Measurements from ENCODE around the gene TSPAN16. TPM values are rescaled to one million over a fixed set of nuclear protein-coding genes. Genes with fewer than 3 reads are reported as not detected.

The TSPAN16 gene
- total and polyA plus RNA-seq, 2 of the 13 experiments (the other 11 are each of a cell fraction or from before 2014, with no cell fraction given): not detected

DNA sequence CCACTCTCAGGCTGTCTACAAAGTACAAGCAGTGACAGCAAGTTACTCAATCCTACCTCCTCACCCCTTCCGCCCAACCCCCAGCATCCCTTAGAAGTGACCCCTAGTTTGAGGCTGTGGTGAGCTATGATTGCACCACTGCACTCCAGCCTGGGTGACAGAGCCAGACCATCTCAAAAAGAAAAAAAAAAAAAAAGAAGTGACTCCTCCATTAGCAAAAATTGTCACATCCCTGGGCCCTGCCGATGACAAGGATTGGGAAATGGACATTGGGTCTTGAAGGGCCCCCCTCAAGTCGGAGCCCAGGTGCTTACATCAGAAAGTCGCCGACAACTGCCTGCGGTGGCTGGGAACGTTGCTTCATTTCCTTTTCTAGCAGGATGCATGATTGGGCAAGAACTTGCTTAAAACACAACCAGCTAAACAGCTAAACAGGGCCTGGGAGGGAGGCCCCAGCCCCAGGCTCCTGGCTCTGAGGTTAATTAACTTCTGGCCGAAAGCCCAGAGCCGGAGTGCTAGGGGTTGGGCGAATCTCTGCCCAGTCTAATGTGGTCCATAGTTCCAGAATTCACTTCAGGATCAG is 28.2 kb downstream of the TSPAN16 start (continued):
- TF ChIP-seq ZBTB7B (CRISPR knock-in tag; IDR thresholded peaks at IDR 0.05) (no peak), ESRRA (CRISPR knock-in tag; IDR thresholded peaks at IDR 0.05; ENCODE audit: low read depth) (no peak), ELF3 (CRISPR knock-in tag; IDR thresholded peaks at IDR 0.05) (peak; percentile 73), KAT2B (IDR thresholded peaks at IDR 0.05; ENCODE audit: borderline replicate concordance, low read depth, low read length) (no peak), MBD4 (IDR thresholded peaks at IDR 0.05; ENCODE audit: borderline replicate concordance, low read length) (no peak), ARNTL (CRISPR knock-in tag; IDR thresholded peaks at IDR 0.05) (no peak), GFI1 (CRISPR knock-in tag; IDR thresholded peaks at IDR 0.05; ENCODE audit: borderline replicate concordance) (0 out of 2 replicates have a peak, but pooled peaks have one; percentile 17), TGIF2 (CRISPR knock-in tag; IDR thresholded peaks at IDR 0.05) (peak; percentile 63; the same call in 1 of the 2 replicates), ZNF558 (CRISPR knock-in tag; IDR thresholded peaks at IDR 0.05; ENCODE audit: borderline replicate concordance) (no peak), PHF5A (CRISPR knock-in tag; IDR thresholded peaks at IDR 0.05; ENCODE audit: low read depth, unreplicated experiment) (no peak), ZMAT3 (CRISPR knock-in tag; conservative IDR thresholded peaks at IDR 0.05) (no peak), ZNF605 (CRISPR knock-in tag; IDR thresholded peaks at IDR 0.05) (no peak), SYNCRIP (IDR thresholded peaks at IDR 0.05; ENCODE audit: insufficient read depth, low read depth, low read length) (no peak), ZNF326 (CRISPR knock-in tag; IDR thresholded peaks at IDR 0.05; ENCODE audit: borderline replicate concordance) (no peak), ZNF780A (CRISPR knock-in tag; IDR thresholded peaks at IDR 0.05) (no peak)
- TF ChIP-seq, protein P1, sequence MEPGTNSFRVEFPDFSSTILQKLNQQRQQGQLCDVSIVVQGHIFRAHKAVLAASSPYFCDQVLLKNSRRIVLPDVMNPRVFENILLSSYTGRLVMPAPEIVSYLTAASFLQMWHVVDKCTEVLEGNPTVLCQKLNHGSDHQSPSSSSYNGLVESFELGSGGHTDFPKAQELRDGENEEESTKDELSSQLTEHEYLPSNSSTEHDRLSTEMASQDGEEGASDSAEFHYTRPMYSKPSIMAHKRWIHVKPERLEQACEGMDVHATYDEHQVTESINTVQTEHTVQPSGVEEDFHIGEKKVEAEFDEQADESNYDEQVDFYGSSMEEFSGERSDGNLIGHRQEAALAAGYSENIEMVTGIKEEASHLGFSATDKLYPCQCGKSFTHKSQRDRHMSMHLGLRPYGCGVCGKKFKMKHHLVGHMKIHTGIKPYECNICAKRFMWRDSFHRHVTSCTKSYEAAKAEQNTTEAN (CRISPR knock-in tag; conservative IDR thresholded peaks at IDR 0.05): 0 out of 2 replicates have a peak, but pooled peaks have one; percentile 48
- TF ChIP-seq, protein P2, sequence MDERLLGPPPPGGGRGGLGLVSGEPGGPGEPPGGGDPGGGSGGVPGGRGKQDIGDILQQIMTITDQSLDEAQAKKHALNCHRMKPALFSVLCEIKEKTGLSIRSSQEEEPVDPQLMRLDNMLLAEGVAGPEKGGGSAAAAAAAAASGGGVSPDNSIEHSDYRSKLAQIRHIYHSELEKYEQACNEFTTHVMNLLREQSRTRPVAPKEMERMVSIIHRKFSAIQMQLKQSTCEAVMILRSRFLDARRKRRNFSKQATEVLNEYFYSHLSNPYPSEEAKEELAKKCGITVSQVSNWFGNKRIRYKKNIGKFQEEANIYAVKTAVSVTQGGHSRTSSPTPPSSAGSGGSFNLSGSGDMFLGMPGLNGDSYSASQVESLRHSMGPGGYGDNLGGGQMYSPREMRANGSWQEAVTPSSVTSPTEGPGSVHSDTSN (CRISPR knock-in tag; IDR thresholded peaks at IDR 0.05): no peak
- TF ChIP-seq, protein P3, sequence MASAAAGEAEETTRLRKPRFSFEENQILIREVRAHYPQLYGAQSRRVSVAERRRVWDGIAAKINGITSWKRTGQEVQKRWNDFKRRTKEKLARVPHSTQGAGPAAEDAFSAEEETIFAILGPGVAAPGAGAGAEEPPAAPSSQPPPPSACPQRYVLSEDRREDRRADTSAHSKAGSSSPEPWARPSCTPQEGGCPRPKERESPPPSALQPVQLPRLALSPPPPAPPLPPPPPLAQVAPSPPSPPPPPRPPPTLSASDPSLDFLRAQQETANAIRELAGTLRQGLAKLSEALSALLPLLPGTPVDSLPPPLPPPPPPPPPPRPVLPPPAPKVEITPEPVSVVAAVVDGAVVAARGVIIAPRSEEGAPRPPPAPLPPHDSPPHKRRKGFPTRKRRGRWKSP (CRISPR knock-in tag; IDR thresholded peaks at IDR 0.05): 0 out of 2 replicates have a peak, but pooled peaks have one; percentile 28
- TF ChIP-seq, protein P4, sequence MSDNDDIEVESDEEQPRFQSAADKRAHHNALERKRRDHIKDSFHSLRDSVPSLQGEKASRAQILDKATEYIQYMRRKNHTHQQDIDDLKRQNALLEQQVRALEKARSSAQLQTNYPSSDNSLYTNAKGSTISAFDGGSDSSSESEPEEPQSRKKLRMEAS (IDR thresholded peaks at IDR 0.05): no peak
- TF ChIP-seq, protein P5, sequence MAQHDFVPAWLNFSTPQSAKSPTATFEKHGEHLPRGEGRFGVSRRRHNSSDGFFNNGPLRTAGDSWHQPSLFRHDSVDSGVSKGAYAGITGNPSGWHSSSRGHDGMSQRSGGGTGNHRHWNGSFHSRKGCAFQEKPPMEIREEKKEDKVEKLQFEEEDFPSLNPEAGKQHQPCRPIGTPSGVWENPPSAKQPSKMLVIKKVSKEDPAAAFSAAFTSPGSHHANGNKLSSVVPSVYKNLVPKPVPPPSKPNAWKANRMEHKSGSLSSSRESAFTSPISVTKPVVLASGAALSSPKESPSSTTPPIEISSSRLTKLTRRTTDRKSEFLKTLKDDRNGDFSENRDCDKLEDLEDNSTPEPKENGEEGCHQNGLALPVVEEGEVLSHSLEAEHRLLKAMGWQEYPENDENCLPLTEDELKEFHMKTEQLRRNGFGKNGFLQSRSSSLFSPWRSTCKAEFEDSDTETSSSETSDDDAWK (CRISPR knock-in tag; IDR thresholded peaks at IDR 0.05): no peak
- TF ChIP-seq, protein P6, sequence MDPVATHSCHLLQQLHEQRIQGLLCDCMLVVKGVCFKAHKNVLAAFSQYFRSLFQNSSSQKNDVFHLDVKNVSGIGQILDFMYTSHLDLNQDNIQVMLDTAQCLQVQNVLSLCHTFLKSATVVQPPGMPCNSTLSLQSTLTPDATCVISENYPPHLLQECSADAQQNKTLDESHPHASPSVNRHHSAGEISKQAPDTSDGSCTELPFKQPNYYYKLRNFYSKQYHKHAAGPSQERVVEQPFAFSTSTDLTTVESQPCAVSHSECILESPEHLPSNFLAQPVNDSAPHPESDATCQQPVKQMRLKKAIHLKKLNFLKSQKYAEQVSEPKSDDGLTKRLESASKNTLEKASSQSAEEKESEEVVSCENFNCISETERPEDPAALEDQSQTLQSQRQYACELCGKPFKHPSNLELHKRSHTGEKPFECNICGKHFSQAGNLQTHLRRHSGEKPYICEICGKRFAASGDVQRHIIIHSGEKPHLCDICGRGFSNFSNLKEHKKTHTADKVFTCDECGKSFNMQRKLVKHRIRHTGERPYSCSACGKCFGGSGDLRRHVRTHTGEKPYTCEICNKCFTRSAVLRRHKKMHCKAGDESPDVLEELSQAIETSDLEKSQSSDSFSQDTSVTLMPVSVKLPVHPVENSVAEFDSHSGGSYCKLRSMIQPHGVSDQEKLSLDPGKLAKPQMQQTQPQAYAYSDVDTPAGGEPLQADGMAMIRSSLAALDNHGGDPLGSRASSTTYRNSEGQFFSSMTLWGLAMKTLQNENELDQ (CRISPR knock-in tag; IDR thresholded peaks at IDR 0.05; ENCODE audit: borderline replicate concordance): no peak
- TF ChIP-seq, protein P7, sequence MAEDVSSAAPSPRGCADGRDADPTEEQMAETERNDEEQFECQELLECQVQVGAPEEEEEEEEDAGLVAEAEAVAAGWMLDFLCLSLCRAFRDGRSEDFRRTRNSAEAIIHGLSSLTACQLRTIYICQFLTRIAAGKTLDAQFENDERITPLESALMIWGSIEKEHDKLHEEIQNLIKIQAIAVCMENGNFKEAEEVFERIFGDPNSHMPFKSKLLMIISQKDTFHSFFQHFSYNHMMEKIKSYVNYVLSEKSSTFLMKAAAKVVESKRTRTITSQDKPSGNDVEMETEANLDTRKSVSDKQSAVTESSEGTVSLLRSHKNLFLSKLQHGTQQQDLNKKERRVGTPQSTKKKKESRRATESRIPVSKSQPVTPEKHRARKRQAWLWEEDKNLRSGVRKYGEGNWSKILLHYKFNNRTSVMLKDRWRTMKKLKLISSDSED (CRISPR knock-in tag; IDR thresholded peaks at IDR 0.05): no peak
